HepG2 (cell line): ENCODE results near the gene HERC6. TPM values are rescaled to one million over a fixed set of nuclear protein-coding genes. Genes with fewer than 3 reads are reported as not detected.

Source experiments
- DNMT3B ChIP-seq: conservative IDR thresholded peaks from 2 replicates; pipeline ENCODE4 v1.6.1; 2016; ENCODE audit warnings: missing biosample characterization, control low read depth
- EHMT2 ChIP-seq: fragments of 200-600 bp; sonication (generic); IDR thresholded peaks from 2 replicates; pipeline ENCODE4 v1.7.0; 2017; ENCODE audit warnings: antibody characterized with exemption, low read depth, low read length, borderline replicate concordance
- IKZF4 ChIP-seq: sonication (generic); formaldehyde crosslinking; IDR thresholded peaks from 2 replicates; pipeline ENCODE4 v1.5.1; 2020; ENCODE audit warnings: borderline replicate concordance, mild to moderate bottlenecking, low read depth, missing genetic modification reagents; ENCODE audit errors: not compliant biosample characterization
- KMT2A ChIP-seq: sonication (generic); formaldehyde crosslinking; IDR thresholded peaks from 2 replicates; pipeline ENCODE4 v1.4.0; 2020; ENCODE audit warnings: missing genetic modification reagents
- MTA1 ChIP-seq: sonication (generic); formaldehyde crosslinking; IDR thresholded peaks from 2 replicates; pipeline ENCODE4 v1.4.0; 2020; ENCODE audit warnings: missing genetic modification reagents, mild to moderate bottlenecking, borderline replicate concordance
- PCBP1 ChIP-seq: fragments of 200-400 bp; formaldehyde crosslinking; IDR thresholded peaks from 2 replicates; pipeline ENCODE4 v1.6.1; 2017; ENCODE audit warnings: mild to moderate bottlenecking, low read depth, low read length, borderline replicate concordance
- PHF5A ChIP-seq: IDR thresholded peaks from one replicate; pipeline ENCODE4 v1.6.1; 2018; ENCODE audit warnings: low read depth, missing genetic modification reagents; ENCODE audit not compliant: unreplicated experiment
- SALL1 ChIP-seq: sonication (generic); formaldehyde crosslinking; IDR thresholded peaks from 2 replicates; pipeline ENCODE4 v1.8.0; 2022; ENCODE audit warnings: mild to moderate bottlenecking, missing genetic modification reagents
- SCMH1 ChIP-seq: sonication (generic); formaldehyde crosslinking; IDR thresholded peaks from 2 replicates; pipeline ENCODE4 v1.9.0; 2021; ENCODE audit warnings: missing genetic modification reagents, mild to moderate bottlenecking, borderline replicate concordance
- STAG1 ChIP-seq: sonication (generic); formaldehyde crosslinking; IDR thresholded peaks from 2 replicates; pipeline ENCODE4 v1.4.0; 2020; ENCODE audit warnings: missing genetic modification reagents
- STAT5B ChIP-seq: sonication (generic); formaldehyde crosslinking; IDR thresholded peaks from 2 replicates; pipeline ENCODE4 v1.4.0; 2020; ENCODE audit warnings: missing genetic modification reagents
- TEAD2 ChIP-seq: sonication (generic); formaldehyde crosslinking; IDR thresholded peaks from 2 replicates; pipeline ENCODE4 v1.9.0; 2021; ENCODE audit warnings: missing genetic modification reagents
- ZNF292 ChIP-seq: sonication (generic); formaldehyde crosslinking; IDR thresholded peaks from 2 replicates; pipeline ENCODE4 v1.8.1; 2022; ENCODE audit warnings: mild to moderate bottlenecking, low read depth, missing genetic modification reagents, borderline replicate concordance
- ZNF484 ChIP-seq: sonication (generic); formaldehyde crosslinking; IDR thresholded peaks from 2 replicates; pipeline ENCODE4 v1.5.1; 2020; ENCODE audit warnings: mild to moderate bottlenecking, low read depth, missing genetic modification reagents, borderline replicate concordance
- polyA plus RNA-seq, 8 experiments: library from polyadenylated mRNA; depleted of rRNA in 3 of 8; stranded (reverse) in 7 of 8; unstranded in 1 of 8; fragments of >200 nt; fragmentation: Illumina TruSeq in 4 of 8; extraction: Trizol in 4 of 8; gene quantifications; 2 replicates each; pipeline versions ENCODE4 v1.2.1 to v1.2.3, GENCODE V29; 2011 to 2016; ENCODE audit warnings: low read depth in 4 of 8, missing spikeins in 1 of 8, mixed read lengths in 1 of 8; ENCODE audit not compliant: insufficient read depth in 1 of 8
- total RNA-seq, 5 experiments: library from RNA; depleted of rRNA; stranded (reverse); fragments of >200 nt; fragmentation: Illumina TruSeq; extraction: Trizol; gene quantifications; 2 replicates each; pipeline ENCODE4 v1.2.3, GENCODE V29; 2016; ENCODE audit warnings: low read depth in 1 of 5
- TF ChIP-seq, protein P1 (sequence below): sonication (generic); formaldehyde crosslinking; IDR thresholded peaks from 2 replicates; pipeline ENCODE4 v1.4.0; 2020; ENCODE audit warnings: low read depth, missing genetic modification reagents
- TF ChIP-seq, protein P2 (sequence below): sonication (generic); formaldehyde crosslinking; IDR thresholded peaks from 2 replicates; pipeline ENCODE4 v1.4.0; 2020; ENCODE audit warnings: missing genetic modification reagents, borderline replicate concordance
- TF ChIP-seq, protein P3 (sequence below): fragments of 450-650 bp; IDR thresholded peaks from 2 replicates; pipeline ENCODE4 v1.6.1; 2016
- TF ChIP-seq, protein P4 (sequence below): fragments of 450-650 bp; IDR thresholded peaks from 2 replicates; pipeline ENCODE4 v1.6.1; 2017

HERC6 gene
- total and polyA plus RNA-seq, 2 of the 13 experiments (the other 11 are each of a cell fraction or from before 2014, with no cell fraction given), result 0.50 to 2.0 TPM

DNA sequence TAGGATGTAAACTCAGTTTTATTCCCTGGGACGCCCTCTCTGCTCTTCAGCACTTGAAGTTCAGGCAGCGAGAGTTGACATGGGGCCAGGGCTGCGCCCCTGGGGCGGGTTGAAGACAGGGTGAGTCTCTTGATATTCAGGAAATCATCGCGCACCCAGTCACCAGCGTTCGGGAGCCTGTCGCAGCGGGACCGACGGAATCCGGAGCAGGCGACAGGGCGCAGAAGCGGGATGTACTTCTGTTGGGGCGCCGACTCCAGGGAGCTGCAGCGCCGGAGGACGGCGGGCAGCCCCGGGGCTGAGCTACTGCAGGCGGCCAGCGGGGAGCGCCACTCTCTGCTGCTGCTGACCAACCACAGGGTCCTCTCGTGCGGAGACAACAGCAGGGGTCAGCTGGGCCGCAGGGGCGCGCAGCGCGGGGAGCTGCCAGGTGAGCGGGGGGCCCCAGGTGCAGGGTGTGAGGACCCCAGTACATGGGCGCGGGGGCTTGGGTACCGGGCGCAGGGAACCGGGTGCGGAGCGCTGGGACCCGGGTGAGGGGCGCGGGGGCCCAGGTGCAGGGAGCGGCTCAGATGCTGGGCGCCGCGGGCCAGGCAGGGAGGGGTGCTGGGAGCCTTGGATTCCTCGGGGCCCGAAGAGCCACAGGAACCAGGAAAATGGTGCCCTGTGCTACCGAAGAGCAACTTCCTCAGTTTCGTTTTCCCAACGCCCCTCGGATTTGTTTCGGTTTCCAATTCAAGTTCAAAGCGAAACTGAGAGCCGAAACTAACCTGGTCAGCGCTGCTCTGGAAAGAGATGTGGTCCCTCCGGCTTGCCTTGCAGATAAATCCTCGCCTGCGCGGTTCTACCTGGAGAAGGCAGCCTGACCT is at the start of gene HERC6 (continued):
- TF ChIP-seq, protein P1, sequence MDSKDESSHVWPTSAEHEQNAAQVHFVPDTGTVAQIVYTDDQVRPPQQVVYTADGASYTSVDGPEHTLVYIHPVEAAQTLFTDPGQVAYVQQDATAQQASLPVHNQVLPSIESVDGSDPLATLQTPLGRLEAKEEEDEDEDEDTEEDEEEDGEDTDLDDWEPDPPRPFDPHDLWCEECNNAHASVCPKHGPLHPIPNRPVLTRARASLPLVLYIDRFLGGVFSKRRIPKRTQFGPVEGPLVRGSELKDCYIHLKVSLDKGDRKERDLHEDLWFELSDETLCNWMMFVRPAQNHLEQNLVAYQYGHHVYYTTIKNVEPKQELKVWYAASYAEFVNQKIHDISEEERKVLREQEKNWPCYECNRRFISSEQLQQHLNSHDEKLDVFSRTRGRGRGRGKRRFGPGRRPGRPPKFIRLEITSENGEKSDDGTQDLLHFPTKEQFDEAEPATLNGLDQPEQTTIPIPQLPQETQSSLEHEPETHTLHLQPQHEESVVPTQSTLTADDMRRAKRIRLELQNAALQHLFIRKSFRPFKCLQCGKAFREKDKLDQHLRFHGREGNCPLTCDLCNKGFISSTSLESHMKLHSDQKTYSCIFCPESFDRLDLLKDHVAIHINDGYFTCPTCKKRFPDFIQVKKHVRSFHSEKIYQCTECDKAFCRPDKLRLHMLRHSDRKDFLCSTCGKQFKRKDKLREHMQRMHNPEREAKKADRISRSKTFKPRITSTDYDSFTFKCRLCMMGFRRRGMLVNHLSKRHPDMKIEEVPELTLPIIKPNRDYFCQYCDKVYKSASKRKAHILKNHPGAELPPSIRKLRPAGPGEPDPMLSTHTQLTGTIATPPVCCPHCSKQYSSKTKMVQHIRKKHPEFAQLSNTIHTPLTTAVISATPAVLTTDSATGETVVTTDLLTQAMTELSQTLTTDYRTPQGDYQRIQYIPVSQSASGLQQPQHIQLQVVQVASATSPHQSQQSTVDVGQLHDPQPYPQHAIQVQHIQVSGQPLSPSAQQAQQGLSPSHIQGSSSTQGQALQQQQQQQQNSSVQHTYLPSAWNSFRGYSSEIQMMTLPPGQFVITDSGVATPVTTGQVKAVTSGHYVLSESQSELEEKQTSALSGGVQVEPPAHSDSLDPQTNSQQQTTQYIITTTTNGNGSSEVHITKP (CRISPR knock-in tag), result no peak
- TF ChIP-seq SCMH1 (CRISPR knock-in tag), result no peak
- TF ChIP-seq, protein P2, sequence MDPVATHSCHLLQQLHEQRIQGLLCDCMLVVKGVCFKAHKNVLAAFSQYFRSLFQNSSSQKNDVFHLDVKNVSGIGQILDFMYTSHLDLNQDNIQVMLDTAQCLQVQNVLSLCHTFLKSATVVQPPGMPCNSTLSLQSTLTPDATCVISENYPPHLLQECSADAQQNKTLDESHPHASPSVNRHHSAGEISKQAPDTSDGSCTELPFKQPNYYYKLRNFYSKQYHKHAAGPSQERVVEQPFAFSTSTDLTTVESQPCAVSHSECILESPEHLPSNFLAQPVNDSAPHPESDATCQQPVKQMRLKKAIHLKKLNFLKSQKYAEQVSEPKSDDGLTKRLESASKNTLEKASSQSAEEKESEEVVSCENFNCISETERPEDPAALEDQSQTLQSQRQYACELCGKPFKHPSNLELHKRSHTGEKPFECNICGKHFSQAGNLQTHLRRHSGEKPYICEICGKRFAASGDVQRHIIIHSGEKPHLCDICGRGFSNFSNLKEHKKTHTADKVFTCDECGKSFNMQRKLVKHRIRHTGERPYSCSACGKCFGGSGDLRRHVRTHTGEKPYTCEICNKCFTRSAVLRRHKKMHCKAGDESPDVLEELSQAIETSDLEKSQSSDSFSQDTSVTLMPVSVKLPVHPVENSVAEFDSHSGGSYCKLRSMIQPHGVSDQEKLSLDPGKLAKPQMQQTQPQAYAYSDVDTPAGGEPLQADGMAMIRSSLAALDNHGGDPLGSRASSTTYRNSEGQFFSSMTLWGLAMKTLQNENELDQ (CRISPR knock-in tag), result no peak
- peak; percentile 54; the same call in 1 of the 2 replicates for TF ChIP-seq MTA1 (CRISPR knock-in tag)
- TF ChIP-seq ZNF292 (CRISPR knock-in tag), result peak; percentile 53; the same call in 1 of the 2 replicates
- TF ChIP-seq, protein P3, sequence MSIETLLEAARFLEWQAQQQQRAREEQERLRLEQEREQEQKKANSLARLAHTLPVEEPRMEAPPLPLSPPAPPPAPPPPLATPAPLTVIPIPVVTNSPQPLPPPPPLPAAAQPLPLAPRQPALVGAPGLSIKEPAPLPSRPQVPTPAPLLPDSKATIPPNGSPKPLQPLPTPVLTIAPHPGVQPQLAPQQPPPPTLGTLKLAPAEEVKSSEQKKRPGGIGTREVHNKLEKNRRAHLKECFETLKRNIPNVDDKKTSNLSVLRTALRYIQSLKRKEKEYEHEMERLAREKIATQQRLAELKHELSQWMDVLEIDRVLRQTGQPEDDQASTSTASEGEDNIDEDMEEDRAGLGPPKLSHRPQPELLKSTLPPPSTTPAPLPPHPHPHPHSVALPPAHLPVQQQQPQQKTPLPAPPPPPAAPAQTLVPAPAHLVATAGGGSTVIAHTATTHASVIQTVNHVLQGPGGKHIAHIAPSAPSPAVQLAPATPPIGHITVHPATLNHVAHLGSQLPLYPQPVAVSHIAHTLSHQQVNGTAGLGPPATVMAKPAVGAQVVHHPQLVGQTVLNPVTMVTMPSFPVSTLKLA, result no peak
- TF ChIP-seq KMT2A, result peak; percentile 74
- peak; percentile 59; the same call in 1 of the 2 replicates for TF ChIP-seq SALL1 (CRISPR knock-in tag)
- TF ChIP-seq PHF5A (CRISPR knock-in tag), result no peak
- no peak for TF ChIP-seq IKZF4
- TF ChIP-seq, protein P4, sequence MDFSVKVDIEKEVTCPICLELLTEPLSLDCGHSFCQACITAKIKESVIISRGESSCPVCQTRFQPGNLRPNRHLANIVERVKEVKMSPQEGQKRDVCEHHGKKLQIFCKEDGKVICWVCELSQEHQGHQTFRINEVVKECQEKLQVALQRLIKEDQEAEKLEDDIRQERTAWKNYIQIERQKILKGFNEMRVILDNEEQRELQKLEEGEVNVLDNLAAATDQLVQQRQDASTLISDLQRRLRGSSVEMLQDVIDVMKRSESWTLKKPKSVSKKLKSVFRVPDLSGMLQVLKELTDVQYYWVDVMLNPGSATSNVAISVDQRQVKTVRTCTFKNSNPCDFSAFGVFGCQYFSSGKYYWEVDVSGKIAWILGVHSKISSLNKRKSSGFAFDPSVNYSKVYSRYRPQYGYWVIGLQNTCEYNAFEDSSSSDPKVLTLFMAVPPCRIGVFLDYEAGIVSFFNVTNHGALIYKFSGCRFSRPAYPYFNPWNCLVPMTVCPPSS, result no peak
- no peak for TF ChIP-seq ZNF484 (CRISPR knock-in tag)
- no peak for TF ChIP-seq STAT5B (CRISPR knock-in tag)
- no peak for TF ChIP-seq DNMT3B (CRISPR knock-in tag)
- TF ChIP-seq PCBP1, result no peak
- peak; percentile 65 for TF ChIP-seq STAG1
- TF ChIP-seq TEAD2 (CRISPR knock-in tag), result no peak
- TF ChIP-seq EHMT2, result no peak
